Hematopoietic multipotent progenitor cell (in vitro differentiated cells): ENCODE results near the gene BPIFB6. TPM values are rescaled to one million over a fixed set of nuclear protein-coding genes. Genes with fewer than 3 reads are reported as not detected.

Experiments used
- DNase-seq, 3 donors: peaks; one replicate each; pipeline ENCODE4 v3.0.0-alpha.2; 2011 to 2015; ENCODE audit warnings: low read depth in 2 of 3, low spot score in 2 of 3
- total RNA-seq: library from RNA; depleted of rRNA; stranded (reverse); fragments of >200 nt; gene quantifications from one replicate; pipeline ENCODE4 v1.2.3, GENCODE V29; 2012

Gene BPIFB6
- not detected for total RNA-seq

GRCh38 chr20:33031531-33031930 lies at the start of gene BPIFB6:
Gene BPIFB6, plus strand, starts transcription at chr20:33031648. Its CDS starts 0 bp downstream, at chr20:33031648.
- DNase-seq: no peak

GRCh38 chr20:32982617-32983458 lies 48.6 kb upstream of the BPIFB6 start:
- DNase-seq: no peak

GRCh38 chr20:32983459-32984112 lies 47.9 kb upstream of the BPIFB6 start:
- DNase-seq: no peak

- no peak for DNase-seq
These were observed 47.3 kb upstream of the BPIFB6 start for GRCh38 chr20:32984196-32984595.

- DNase-seq: no peak
These were observed 46.7 kb upstream of the BPIFB6 start for GRCh38 chr20:32984631-32985354.

GRCh38 chr20:32985596-32985995 lies 45.9 kb upstream of the BPIFB6 start:
- no peak for DNase-seq

- DNase-seq: no peak
These were observed 45.0 kb upstream of the BPIFB6 start for GRCh38 chr20:32986331-32986966.

- DNase-seq: no peak
These were observed 44.2 kb upstream of the BPIFB6 start for GRCh38 chr20:32987044-32987825.

- no peak for DNase-seq
These were observed 43.4 kb upstream of the BPIFB6 start for GRCh38 chr20:32988008-32988407.

GRCh38 chr20:32989507-32990283 lies 41.8 kb upstream of the BPIFB6 start:
- no peak for DNase-seq

- no peak for DNase-seq
These were observed 41.0 kb upstream of the BPIFB6 start for GRCh38 chr20:32990426-32990825.

- DNase-seq: no peak
These were observed 40.1 kb upstream of the BPIFB6 start for GRCh38 chr20:32991383-32991782.

- DNase-seq: no peak
These were observed 39.4 kb upstream of the BPIFB6 start for GRCh38 chr20:32991792-32992641.

GRCh38 chr20:32993496-32994050 lies 37.9 kb upstream of the BPIFB6 start:
- DNase-seq: no peak

- no peak for DNase-seq
These were observed 35.6 kb upstream of the BPIFB6 start for GRCh38 chr20:32995802-32996201.

- DNase-seq: no peak
These were observed 34.0 kb upstream of the BPIFB6 start for GRCh38 chr20:32997431-32997830.

GRCh38 chr20:32999603-33000250 lies 31.7 kb upstream of the BPIFB6 start:
- peak in 2 of 3 donors; percentile 46 to 68 for DNase-seq
